Transverse colon (tissue), 4 donors: ENCODE results near the gene OGFOD1.

ENCODE experiments used
- EP300 ChIP-seq: sonication (generic); formaldehyde crosslinking; IDR thresholded peaks from one replicate; pipeline ENCODE4 v1.6.1; 2017; ENCODE audit warnings: antibody characterized with exemption, low read depth
- POLR2A ChIP-seq: fragments of 450-650 bp; IDR thresholded peaks from one replicate; pipeline ENCODE4 v1.6.1; 2016; ENCODE audit warnings: antibody characterized with exemption, mild to moderate bottlenecking, moderate library complexity
- POLR2AphosphoS5 ChIP-seq, 3 donors: sonication (generic); formaldehyde crosslinking; IDR thresholded peaks; one replicate each; pipeline ENCODE4 v1.6.1; 2016; ENCODE audit warnings: antibody characterized with exemption in 3 of 3
- TF ChIP-seq, protein P1 (sequence below), 5 experiments: fragments of 200-600 bp in 3 of 5; fragments of 450-650 bp in 2 of 5; sonication (generic) in 3 of 5; IDR thresholded peaks; 1 replicate in 2 of 5; 2 replicates in 3 of 5; pipeline ENCODE4 v1.5.1; 2016 to 2017; ENCODE audit warnings: antibody characterized with exemption in 5 of 5, inconsistent platforms in 3 of 5, mild to moderate bottlenecking in 2 of 5, moderate library complexity in 1 of 5

DNA sequence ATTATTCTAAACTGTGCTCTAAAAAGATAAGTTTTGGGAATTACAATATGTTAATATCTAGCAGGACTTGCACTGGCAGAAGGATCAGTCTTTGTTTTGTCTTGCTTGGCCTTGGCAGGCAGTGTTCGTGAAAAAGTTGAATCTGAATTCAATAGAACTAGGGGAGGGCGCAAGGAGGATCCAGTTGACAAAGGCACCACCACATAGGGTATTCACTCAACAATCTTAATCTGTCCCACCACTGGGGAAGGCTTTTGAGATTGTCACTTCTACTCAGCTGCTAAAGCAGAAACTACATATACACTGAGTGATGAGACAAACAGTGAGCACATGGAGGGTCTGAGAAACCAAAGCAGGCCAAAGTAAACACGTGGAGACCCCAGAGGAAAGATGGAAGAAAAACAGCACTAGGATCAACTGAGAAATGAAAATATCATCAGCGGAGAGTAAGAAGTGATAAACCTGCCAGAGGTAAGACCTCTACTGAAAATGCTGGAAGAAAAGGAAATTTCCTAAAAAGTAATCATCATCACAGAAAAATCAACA is 28.4 kb upstream of the OGFOD1 start:
- TF ChIP-seq, protein P1, sequence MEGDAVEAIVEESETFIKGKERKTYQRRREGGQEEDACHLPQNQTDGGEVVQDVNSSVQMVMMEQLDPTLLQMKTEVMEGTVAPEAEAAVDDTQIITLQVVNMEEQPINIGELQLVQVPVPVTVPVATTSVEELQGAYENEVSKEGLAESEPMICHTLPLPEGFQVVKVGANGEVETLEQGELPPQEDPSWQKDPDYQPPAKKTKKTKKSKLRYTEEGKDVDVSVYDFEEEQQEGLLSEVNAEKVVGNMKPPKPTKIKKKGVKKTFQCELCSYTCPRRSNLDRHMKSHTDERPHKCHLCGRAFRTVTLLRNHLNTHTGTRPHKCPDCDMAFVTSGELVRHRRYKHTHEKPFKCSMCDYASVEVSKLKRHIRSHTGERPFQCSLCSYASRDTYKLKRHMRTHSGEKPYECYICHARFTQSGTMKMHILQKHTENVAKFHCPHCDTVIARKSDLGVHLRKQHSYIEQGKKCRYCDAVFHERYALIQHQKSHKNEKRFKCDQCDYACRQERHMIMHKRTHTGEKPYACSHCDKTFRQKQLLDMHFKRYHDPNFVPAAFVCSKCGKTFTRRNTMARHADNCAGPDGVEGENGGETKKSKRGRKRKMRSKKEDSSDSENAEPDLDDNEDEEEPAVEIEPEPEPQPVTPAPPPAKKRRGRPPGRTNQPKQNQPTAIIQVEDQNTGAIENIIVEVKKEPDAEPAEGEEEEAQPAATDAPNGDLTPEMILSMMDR (IDR thresholded peaks at IDR 0.05) = no peak
- TF ChIP-seq POLR2A (no peak), POLR2AphosphoS5 (IDR thresholded peaks at IDR 0.05) (no peak), EP300 (no peak)
